Activated naive CD8-positive, alpha-beta T cell (primary cell): ENCODE data around the gene GRM8.

Source experiments
- H3K27ac Mint-ChIP-seq: one replicate; pipeline ENCODE4 v1.8.0; 2021; ENCODE audit warnings: mixed read lengths
- H3K27me3 Mint-ChIP-seq: one replicate; pipeline ENCODE4 v1.8.0; 2021; ENCODE audit warnings: mixed read lengths
- H3K36me3 Mint-ChIP-seq: one replicate; pipeline ENCODE4 v1.8.0; 2021; ENCODE audit warnings: mixed read lengths
- H3K4me1 Mint-ChIP-seq: one replicate; pipeline ENCODE4 v1.8.0; 2021; ENCODE audit warnings: low read depth, mixed read lengths
- H3K4me3 Mint-ChIP-seq: one replicate; pipeline ENCODE4 v1.8.0; 2021; ENCODE audit warnings: mild to moderate bottlenecking, mixed read lengths
- H3K9me3 Mint-ChIP-seq: one replicate; pipeline ENCODE4 v1.8.0; 2021; ENCODE audit warnings: low read depth, mixed read lengths

GRM8 gene

GRCh38 chr7:126445991-126446390 is 806.8 kb downstream of the GRM8 start:
- Mint-ChIP-seq H3K4me1 (no peaks in the 10 kb centered on the region), H3K27ac (no peak overlapping the region), H3K4me3 (no peak overlapping the region), H3K27me3 (no peaks in the 10 kb centered on the region), H3K36me3 (no peaks in the 10 kb centered on the region), H3K9me3 (peaks cover 4% of the 10 kb centered on the region)

DNA sequence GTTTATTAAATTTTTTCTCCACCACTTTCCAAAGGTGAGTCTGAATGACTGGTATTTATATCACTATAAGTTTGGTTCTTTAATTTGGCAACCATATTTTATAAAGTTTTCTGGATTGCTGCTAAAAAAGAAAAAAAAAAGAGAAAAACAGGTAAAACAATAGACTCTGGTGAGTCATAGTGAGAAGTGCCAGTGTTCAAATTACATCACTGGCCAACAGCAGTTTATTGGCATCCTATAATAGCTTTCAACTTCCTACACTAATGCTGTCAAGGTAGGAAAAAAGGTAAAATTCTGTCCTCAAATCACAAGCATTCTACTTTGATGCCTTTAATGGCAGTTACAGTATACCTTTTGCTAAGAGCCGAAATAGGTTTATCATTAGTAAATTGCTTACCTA is 808.8 kb downstream of the GRM8 start:
- no peaks in the 10 kb centered on the region for H3K36me3 Mint-ChIP-seq
- no peaks in the 10 kb centered on the region for H3K4me1 Mint-ChIP-seq
- no peak overlapping the region for H3K4me3 Mint-ChIP-seq
- H3K27ac Mint-ChIP-seq = no peak overlapping the region
- no peaks in the 10 kb centered on the region for H3K27me3 Mint-ChIP-seq
- H3K9me3 Mint-ChIP-seq = peaks cover 8% of the 10 kb centered on the region

GRCh38 chr7:126442908-126443307 is 809.8 kb downstream of the GRM8 start:
- no peaks in the 10 kb centered on the region for H3K36me3 Mint-ChIP-seq

DNA sequence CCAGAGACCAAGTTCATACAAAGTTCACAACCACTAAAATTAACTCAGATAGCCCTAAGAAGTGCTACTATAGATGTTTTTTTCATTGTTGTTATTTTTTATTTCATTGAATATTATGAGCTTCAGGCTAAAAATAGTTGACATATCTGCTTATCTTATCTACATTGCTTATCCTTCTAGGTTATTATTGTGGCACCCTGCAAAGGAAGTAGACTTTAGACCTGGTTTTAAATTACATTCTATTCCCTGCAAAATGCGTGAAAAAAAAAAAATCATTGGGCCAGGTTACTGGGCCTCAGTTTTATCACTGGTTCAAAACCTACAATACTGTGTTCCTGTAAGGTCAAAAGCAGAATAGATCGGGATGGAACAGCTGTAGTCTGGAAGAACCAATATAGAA is 811.0 kb downstream of the GRM8 start:
- H3K27ac Mint-ChIP-seq = no peak overlapping the region
- no peaks in the 10 kb centered on the region for H3K27me3 Mint-ChIP-seq
- H3K4me1 Mint-ChIP-seq = no peaks in the 10 kb centered on the region
- H3K9me3 Mint-ChIP-seq = peaks cover 8% of the 10 kb centered on the region
- H3K4me3 Mint-ChIP-seq = no peak overlapping the region
- no peaks in the 10 kb centered on the region for H3K36me3 Mint-ChIP-seq

More at GRCh38 chr7:126442908-126443307, 809.8 kb downstream of the GRM8 start:
- no peaks in the 10 kb centered on the region for H3K4me1 Mint-ChIP-seq
- no peaks in the 10 kb centered on the region for H3K27me3 Mint-ChIP-seq
- no peak overlapping the region for H3K27ac Mint-ChIP-seq
- H3K4me3 Mint-ChIP-seq = no peak overlapping the region
- peaks cover 8% of the 10 kb centered on the region for H3K9me3 Mint-ChIP-seq

DNA sequence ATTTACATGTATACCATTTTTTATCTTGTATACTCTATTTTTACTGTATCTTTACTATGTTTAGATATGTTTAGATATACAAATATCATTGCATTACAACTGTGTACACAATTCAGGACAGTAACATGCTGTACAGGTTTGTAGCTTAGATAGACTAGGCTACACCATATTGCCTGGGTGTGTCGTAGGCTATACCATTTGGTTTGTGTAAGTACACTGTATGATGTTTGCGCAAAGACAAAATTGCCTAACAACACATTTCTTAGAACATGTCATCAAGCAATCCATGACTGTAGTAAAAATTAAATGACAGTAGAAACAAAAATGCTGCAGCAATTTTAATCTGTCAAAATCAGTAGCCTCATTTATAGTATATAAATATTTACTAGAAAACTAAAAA is 812.2 kb downstream of the GRM8 start:
- Mint-ChIP-seq H3K4me3 (no peak overlapping the region), H3K9me3 (peaks cover 8% of the 10 kb centered on the region), H3K36me3 (no peaks in the 10 kb centered on the region), H3K27ac (no peak overlapping the region), H3K4me1 (no peaks in the 10 kb centered on the region), H3K27me3 (no peaks in the 10 kb centered on the region)

- Mint-ChIP-seq H3K9me3 (peaks cover 6% of the 10 kb centered on the region), H3K27me3 (no peaks in the 10 kb centered on the region), H3K36me3 (no peaks in the 10 kb centered on the region), H3K27ac (no peak overlapping the region), H3K4me3 (no peak overlapping the region), H3K4me1 (no peaks in the 10 kb centered on the region)
Observed at GRCh38 chr7:126436213-126436868, 816.4 kb downstream of the GRM8 start.

- Mint-ChIP-seq H3K4me3 (no peak overlapping the region), H3K36me3 (no peaks in the 10 kb centered on the region), H3K27me3 (no peaks in the 10 kb centered on the region), H3K4me1 (no peaks in the 10 kb centered on the region), H3K27ac (no peak overlapping the region), H3K9me3 (peaks cover 4% of the 10 kb centered on the region)
Observed at GRCh38 chr7:126426652-126427051, 826.1 kb downstream of the GRM8 start.

- no peaks in the 10 kb centered on the region for H3K4me1 Mint-ChIP-seq
- H3K27me3 Mint-ChIP-seq = no peaks in the 10 kb centered on the region
- H3K36me3 Mint-ChIP-seq = no peaks in the 10 kb centered on the region
- no peak overlapping the region for H3K4me3 Mint-ChIP-seq
- no peaks in the 10 kb centered on the region for H3K9me3 Mint-ChIP-seq
- no peak overlapping the region for H3K27ac Mint-ChIP-seq
Observed at GRCh38 chr7:126424985-126425384, 827.8 kb downstream of the GRM8 start.

GRCh38 chr7:126419047-126419446 is 833.7 kb downstream of the GRM8 start:
- Mint-ChIP-seq H3K27me3 (no peaks in the 10 kb centered on the region), H3K36me3 (no peaks in the 10 kb centered on the region), H3K4me1 (no peaks in the 10 kb centered on the region), H3K27ac (no peak overlapping the region), H3K9me3 (peaks cover 3% of the 10 kb centered on the region), H3K4me3 (no peak overlapping the region)

GRCh38 chr7:126411821-126412383 is 840.8 kb downstream of the GRM8 start:
- Mint-ChIP-seq H3K4me1 (no peaks in the 10 kb centered on the region), H3K27me3 (no peaks in the 10 kb centered on the region), H3K4me3 (no peak overlapping the region)

DNA sequence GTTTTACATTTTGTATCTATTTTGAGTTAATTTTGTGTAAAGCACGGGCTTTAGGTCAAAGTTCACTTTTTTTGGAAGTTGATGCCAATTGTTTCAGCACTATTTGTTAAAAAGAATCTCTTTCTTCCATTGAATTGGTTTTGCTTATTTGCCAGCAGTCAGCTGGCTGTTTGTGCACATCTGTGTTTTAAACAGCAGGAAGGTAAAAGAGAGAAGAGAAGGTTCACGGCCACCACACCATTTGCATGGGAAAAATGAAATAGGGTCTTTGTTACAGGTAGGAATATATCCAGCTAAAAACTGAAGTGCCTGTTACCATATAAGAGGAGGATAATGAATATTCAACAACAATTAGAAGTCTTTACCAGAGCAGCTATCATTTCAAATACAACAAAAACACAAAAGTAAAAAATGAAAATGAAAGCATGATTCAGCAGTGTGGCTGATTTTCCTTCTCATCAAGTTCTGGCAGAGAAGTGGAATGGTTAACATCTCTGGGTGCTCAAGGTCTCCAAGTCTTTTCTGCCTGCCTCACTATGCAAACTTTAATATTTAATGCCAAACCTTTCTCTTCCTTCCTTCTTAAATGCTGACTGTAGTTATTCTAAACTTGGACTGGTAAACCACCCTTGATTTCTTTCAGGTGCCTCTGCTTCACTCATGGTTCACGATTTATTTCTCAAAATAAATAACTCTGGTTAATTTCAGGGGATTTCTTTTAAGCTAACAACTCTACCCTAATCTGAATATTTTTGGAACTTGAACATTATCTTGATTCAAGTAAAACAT is 841.5 kb downstream of the GRM8 start:
- Mint-ChIP-seq H3K4me3 (no peak overlapping the region), H3K27ac (no peak overlapping the region), H3K4me1 (no peaks in the 10 kb centered on the region), H3K36me3 (no peaks in the 10 kb centered on the region), H3K9me3 (peaks cover under 1% of the 10 kb centered on the region), H3K27me3 (no peaks in the 10 kb centered on the region)

More at GRCh38 chr7:126411821-126412383, 840.8 kb downstream of the GRM8 start:
- peaks cover 3% of the 10 kb centered on the region for H3K9me3 Mint-ChIP-seq
- H3K36me3 Mint-ChIP-seq = no peaks in the 10 kb centered on the region
- no peak overlapping the region for H3K27ac Mint-ChIP-seq

DNA sequence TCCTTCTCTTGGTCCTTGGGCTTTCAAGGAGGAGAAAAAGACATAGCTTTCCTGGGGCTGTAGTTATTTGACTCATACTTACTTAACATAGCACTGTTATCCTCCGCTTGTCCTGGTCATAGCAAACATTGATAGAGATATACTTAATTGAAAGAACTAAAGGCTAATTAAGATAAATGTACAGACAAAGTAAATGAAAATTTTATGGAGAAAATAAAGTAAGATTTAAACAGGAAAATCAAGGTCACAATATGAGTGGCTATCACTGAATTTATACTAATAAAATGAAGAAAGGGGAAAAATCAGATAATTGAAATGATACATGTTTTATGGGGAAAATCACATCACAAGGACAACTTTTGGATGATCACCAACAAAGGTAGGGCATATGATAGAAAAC is 849.7 kb downstream of the GRM8 start:
- Mint-ChIP-seq H3K9me3 (peaks cover 8% of the 10 kb centered on the region), H3K4me1 (no peaks in the 10 kb centered on the region), H3K4me3 (no peak overlapping the region), H3K27ac (no peak overlapping the region), H3K36me3 (no peaks in the 10 kb centered on the region), H3K27me3 (no peaks in the 10 kb centered on the region)

DNA sequence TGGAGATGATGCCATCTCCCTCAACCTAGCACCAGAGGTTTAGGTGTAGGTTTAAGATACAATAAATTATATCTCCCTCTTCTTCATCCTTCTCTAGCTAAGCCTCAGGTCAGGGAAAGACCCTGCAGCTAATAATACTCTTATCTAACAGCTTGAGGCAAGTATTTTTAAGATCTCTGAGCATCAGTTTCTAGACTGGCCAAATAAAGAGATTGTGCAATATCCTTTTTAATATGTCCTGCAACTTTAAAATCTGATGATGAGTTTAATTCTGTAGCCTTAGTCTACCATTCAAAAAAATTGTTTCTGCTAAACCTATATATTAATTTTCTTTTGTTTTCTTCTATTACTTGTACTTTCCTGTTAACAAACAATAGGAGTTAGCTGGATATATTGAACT is 850.8 kb downstream of the GRM8 start:
- Mint-ChIP-seq H3K4me1 (no peaks in the 10 kb centered on the region), H3K27me3 (no peaks in the 10 kb centered on the region), H3K27ac (no peak overlapping the region), H3K36me3 (no peaks in the 10 kb centered on the region), H3K4me3 (no peak overlapping the region), H3K9me3 (peaks cover 8% of the 10 kb centered on the region)

DNA sequence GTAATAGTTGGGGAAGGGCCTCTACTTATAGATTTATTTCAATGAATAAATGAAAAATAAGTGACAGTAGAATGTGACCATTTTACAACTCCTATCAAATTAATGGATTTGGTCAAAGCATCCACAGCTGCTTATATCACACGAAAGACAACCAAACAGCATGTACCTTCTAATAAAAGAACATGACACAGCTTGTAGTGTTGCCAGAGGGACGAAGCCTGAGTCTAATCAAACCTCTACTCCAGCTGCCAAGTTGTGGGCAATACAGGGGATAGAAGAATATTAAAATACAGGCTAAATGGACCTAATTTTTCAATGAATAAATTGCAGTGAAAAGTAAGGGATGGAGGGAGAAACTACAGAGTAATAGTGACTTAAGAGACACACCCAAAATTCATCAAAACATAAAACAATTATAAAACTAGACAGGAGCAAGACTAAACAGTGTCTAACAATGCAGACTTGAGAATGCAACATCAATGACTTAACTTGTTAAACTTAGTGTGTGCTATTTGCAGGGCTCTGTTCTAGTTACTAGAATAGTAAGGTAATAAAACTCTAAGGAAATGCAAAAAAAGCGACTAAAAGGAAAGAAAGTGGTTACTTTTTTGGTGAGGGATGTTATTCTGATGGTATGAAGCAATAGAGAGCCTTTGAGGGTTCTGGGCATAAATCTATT is 853.8 kb downstream of the GRM8 start:
- Mint-ChIP-seq H3K27ac (no peak overlapping the region), H3K27me3 (no peaks in the 10 kb centered on the region), H3K9me3 (peaks cover 8% of the 10 kb centered on the region), H3K4me1 (no peaks in the 10 kb centered on the region), H3K4me3 (no peak overlapping the region), H3K36me3 (no peaks in the 10 kb centered on the region)

- Mint-ChIP-seq H3K9me3 (peaks cover 8% of the 10 kb centered on the region), H3K4me1 (no peaks in the 10 kb centered on the region), H3K4me3 (no peak overlapping the region), H3K27me3 (no peaks in the 10 kb centered on the region), H3K27ac (no peak overlapping the region), H3K36me3 (no peaks in the 10 kb centered on the region)
Observed at GRCh38 chr7:126398285-126398684, 854.5 kb downstream of the GRM8 start.
